ENCODE data around the gene CDH4. TPM values are rescaled to one million over a fixed set of nuclear protein-coding genes. Genes with fewer than 3 reads are reported as not detected.

The CDH4 gene
- total RNA-seq, 2 donors from 2014 or later = 0.29 to 0.45 TPM

- Mint-ChIP-seq H3K27ac (no peak overlapping the region), H3K9me3 (peaks cover 4% of the 10 kb centered on the region), H3K27me3 (no peaks in the 10 kb centered on the region), H3K4me3 (no peak overlapping the region), H3K36me3 (ENCODE audit: low read depth) (no peaks in the 10 kb centered on the region), H3K4me1 (no peaks in the 10 kb centered on the region)
- ATAC-seq (replicated peaks) = no peak
Measured at GRCh38 chr20:61372137-61373054, 120.3 kb downstream of the CDH4 start.

DNA sequence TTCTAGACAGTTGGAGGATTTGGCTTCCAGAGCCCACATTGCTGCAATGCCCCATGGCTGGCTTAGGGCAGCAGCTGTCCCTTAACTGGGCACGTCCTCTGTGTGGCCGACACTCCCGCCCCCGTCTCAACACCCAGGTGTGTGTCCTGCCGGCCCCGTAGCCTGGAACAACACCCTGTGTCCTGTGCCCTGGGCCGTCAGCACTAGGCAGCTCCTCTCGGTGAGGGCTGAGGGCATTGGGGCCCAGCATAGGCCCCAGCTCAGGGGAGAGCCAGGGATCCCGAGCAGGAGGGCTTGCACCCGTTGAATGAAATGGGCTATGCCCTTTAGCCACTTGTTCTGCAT lies 121.0 kb downstream of the CDH4 start:
- H3K4me3 Mint-ChIP-seq = no peak overlapping the region
- H3K36me3 Mint-ChIP-seq (ENCODE audit: low read depth) = no peaks in the 10 kb centered on the region
- no peak for ATAC-seq (replicated peaks)
- no peaks in the 10 kb centered on the region for H3K27me3 Mint-ChIP-seq
- H3K4me1 Mint-ChIP-seq = no peaks in the 10 kb centered on the region
- H3K27ac Mint-ChIP-seq = no peak overlapping the region
- H3K9me3 Mint-ChIP-seq = peaks cover 4% of the 10 kb centered on the region

GRCh38 chr20:61373956-61374545 lies 122.0 kb downstream of the CDH4 start:
- H3K9me3 Mint-ChIP-seq = peaks cover 4% of the 10 kb centered on the region
- ATAC-seq (replicated peaks) = no peak

DNA sequence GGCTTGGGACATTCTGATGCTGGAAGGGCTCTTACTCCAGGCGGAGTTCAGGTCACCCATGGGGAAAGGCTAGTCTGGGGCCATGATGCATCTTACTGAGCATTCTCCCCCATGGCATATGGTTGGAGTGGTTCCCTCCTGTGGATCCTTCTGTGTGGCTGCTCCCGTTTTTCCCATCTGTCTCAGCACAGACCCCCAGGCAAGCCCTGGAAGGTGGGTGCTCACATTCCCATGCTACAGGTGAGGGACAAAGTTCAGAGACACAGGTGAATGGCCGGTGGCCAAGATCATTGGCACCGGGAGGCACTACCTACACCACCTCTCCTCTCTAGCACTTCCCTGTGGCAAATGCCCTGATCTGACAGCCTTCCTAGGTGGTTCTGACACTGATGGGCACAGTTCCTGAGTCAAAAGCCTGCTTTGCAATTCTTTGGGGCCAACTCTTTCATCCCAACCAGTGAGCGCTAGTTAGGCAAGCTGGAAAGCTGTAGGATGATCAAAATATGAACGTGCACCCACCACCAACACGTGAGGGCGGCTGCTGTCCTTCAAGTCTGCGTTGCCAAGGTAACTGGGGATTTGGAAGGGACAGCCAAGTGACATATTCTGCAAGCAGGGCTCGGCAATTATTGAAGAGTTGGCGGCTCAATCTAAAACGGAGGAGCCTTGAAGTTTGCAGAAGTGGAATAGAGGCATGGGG lies 124.6 kb downstream of the CDH4 start:
- Mint-ChIP-seq H3K4me3 (no peak overlapping the region), H3K4me1 (no peaks in the 10 kb centered on the region), H3K27ac (no peak overlapping the region), H3K36me3 (ENCODE audit: low read depth) (no peaks in the 10 kb centered on the region), H3K9me3 (peaks cover 4% of the 10 kb centered on the region), H3K27me3 (no peaks in the 10 kb centered on the region)
- ATAC-seq (replicated peaks) = no peak

More at GRCh38 chr20:61373956-61374545, 122.0 kb downstream of the CDH4 start:
- H3K27me3 Mint-ChIP-seq = no peaks in the 10 kb centered on the region
- H3K4me3 Mint-ChIP-seq = no peak overlapping the region
- H3K4me1 Mint-ChIP-seq = no peaks in the 10 kb centered on the region
- H3K36me3 Mint-ChIP-seq (ENCODE audit: low read depth) = no peaks in the 10 kb centered on the region
- no peak overlapping the region for H3K27ac Mint-ChIP-seq

DNA sequence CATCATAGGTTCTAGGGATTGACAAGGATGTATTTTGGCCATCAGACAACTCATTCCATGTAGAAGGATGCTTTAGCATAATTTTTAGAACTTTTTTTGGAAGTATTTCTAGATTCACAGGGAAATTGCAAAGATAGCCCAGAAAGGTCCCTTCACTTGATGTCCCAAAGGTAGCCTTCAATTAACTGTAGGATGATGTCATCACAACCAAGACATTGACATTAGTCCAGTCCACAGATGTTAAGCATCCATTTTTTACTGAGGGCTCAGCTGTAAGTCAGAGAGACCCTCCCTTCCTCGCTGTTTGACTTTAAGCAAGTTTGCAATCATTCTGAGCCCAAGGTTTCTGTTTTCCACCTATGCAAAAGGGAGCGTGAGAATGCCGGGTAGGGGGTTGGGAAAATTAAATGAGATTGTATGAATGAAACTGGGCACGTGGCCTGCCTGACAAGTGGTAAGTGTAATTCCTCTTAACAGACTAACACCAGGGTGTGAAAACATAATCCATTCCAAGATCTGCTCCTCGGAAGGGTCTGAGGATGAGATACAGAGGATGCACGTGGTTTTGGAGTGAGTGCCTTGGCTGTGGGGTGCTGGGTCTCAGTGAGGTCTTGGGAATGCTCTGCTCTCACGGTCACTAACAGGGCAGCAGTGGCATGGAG lies 126.8 kb downstream of the CDH4 start:
- Mint-ChIP-seq H3K27me3 (no peaks in the 10 kb centered on the region), H3K27ac (no peak overlapping the region), H3K36me3 (ENCODE audit: low read depth) (no peaks in the 10 kb centered on the region), H3K4me1 (no peaks in the 10 kb centered on the region), H3K4me3 (no peak overlapping the region), H3K9me3 (peaks cover 3% of the 10 kb centered on the region)
- ATAC-seq (replicated peaks) = no peak

DNA sequence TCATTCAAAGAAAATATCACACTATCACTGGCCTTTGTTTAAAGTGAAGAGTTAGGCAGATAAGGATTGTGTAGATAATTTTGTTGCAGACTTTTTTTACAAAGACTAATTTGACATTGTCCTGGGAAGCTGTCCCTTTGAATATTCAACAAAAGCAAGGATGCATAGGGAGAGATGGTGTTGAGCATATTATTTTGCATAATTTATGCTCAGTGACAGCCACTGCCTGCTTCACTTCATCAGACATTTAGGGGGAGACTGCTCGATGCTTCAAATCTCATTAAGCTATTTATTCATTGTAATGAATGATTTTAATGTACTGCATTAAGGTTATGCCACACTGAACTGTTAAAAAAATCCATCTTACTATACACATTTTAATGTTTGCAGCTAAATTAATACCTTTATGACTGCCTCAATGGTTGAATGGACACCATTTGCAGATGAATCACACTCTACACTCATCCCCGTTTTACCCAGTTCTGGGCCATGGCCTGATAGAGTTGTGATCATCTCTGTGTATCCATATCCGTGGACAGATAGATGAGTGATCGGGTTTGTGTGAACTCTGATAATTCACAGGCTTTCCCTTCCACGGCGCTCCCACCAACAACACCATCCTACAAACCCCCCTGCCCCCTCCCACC lies 128.0 kb downstream of the CDH4 start:
- no peak for ATAC-seq (replicated peaks)
- H3K4me1 Mint-ChIP-seq = no peaks in the 10 kb centered on the region
- H3K4me3 Mint-ChIP-seq = no peak overlapping the region
- no peaks in the 10 kb centered on the region for H3K9me3 Mint-ChIP-seq
- H3K27ac Mint-ChIP-seq = no peak overlapping the region
- no peaks in the 10 kb centered on the region for H3K36me3 Mint-ChIP-seq (ENCODE audit: low read depth)
- no peaks in the 10 kb centered on the region for H3K27me3 Mint-ChIP-seq

- H3K4me1 Mint-ChIP-seq = no peaks in the 10 kb centered on the region
- H3K4me3 Mint-ChIP-seq = no peak overlapping the region
- H3K36me3 Mint-ChIP-seq (ENCODE audit: low read depth) = no peaks in the 10 kb centered on the region
- H3K27ac Mint-ChIP-seq = no peak overlapping the region
- no peak for ATAC-seq (replicated peaks)
- no peaks in the 10 kb centered on the region for H3K27me3 Mint-ChIP-seq
- H3K9me3 Mint-ChIP-seq = no peaks in the 10 kb centered on the region
Measured at GRCh38 chr20:61380545-61380915, 128.5 kb downstream of the CDH4 start.

DNA sequence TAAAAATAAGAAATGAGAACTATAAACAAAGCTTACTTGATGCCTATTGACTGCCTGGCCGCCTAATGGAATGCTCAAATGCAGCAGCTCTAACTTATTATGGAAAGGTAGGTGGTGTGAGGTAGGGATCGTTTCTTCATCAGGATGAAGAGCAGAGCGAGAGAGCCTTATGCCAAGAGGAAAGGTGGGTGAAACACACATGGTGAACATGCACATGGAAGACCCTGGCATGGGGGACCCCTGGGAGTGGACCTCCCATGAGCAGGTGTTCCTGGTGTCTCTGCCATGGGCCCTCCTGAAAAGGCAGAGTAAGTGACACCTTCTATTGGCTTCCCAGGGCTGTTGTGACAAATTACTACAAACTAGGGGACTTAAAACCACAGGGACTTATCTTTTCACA lies 130.1 kb downstream of the CDH4 start:
- H3K4me3 Mint-ChIP-seq = no peak overlapping the region
- no peak overlapping the region for H3K27ac Mint-ChIP-seq
- no peaks in the 10 kb centered on the region for H3K9me3 Mint-ChIP-seq
- ATAC-seq (replicated peaks) = no peak
- H3K36me3 Mint-ChIP-seq (ENCODE audit: low read depth) = no peaks in the 10 kb centered on the region
- H3K27me3 Mint-ChIP-seq = peaks cover 2% of the 10 kb centered on the region
- H3K4me1 Mint-ChIP-seq = no peaks in the 10 kb centered on the region

DNA sequence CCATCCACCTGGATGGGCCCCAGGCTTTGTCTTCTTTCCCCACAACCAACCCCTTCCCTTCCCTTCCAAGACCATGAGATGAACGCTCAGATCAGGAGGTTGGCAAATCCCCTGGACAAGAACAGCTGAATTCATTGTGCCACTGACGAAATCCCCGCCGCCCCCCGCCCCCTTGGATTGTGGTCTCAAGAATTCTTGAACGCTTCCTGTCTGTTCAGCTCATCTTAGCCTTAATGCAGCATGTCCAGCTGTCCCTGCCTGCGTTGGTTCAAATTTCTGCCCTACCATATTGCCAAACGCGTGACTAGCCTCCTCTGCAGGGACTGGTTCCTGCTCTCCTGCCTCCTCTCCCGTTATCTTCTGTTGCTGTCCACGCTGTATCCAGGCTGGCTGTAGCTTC lies 133.2 kb downstream of the CDH4 start:
- no peak for ATAC-seq (replicated peaks)
- Mint-ChIP-seq H3K27ac (no peak overlapping the region), H3K27me3 (peaks cover 5% of the 10 kb centered on the region), H3K4me1 (no peaks in the 10 kb centered on the region), H3K9me3 (no peaks in the 10 kb centered on the region), H3K4me3 (no peak overlapping the region), H3K36me3 (ENCODE audit: low read depth) (no peaks in the 10 kb centered on the region)

GRCh38 chr20:61385731-61386130 lies 133.7 kb downstream of the CDH4 start:
- peaks cover 5% of the 10 kb centered on the region for H3K27me3 Mint-ChIP-seq
- no peak for ATAC-seq (replicated peaks)
- H3K9me3 Mint-ChIP-seq = no peaks in the 10 kb centered on the region
- no peak overlapping the region for H3K4me3 Mint-ChIP-seq
- no peaks in the 10 kb centered on the region for H3K4me1 Mint-ChIP-seq
- H3K36me3 Mint-ChIP-seq (ENCODE audit: low read depth) = no peaks in the 10 kb centered on the region
- H3K27ac Mint-ChIP-seq = no peak overlapping the region

DNA sequence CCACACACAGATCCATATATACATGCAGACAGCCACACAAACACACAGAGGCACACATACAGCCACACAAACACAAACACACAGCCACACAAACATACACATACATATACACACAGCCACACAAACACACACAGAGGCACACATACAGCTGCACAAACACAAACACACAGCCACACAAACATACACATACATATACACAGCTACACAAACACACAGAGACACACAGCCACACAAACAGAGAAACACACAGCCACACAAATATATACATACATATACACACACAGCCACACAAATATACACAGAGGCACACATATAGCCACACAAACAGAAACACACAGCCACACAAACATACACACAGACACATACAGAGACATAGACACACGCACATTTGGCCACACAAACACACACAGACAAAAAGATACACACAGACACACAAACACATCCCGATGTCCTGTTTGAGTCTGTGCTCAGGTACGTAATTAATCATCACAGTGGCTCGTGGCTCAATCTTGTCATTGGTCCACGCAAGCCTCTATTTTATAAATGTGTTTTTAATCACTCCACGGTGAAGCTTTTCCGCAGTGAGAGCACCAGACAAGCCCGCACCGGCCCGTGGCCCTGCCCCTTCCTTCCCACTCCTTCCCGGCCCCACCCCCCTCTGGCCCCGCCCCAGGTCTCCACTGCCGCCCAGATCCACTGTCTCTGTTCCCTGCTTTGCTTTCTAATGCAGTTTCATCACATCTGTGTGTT lies 135.3 kb downstream of the CDH4 start:
- ATAC-seq (replicated peaks) = no peak
- Mint-ChIP-seq H3K9me3 (no peaks in the 10 kb centered on the region), H3K36me3 (ENCODE audit: low read depth) (no peaks in the 10 kb centered on the region), H3K27me3 (peaks cover 5% of the 10 kb centered on the region), H3K27ac (no peak overlapping the region), H3K4me3 (no peak overlapping the region), H3K4me1 (no peaks in the 10 kb centered on the region)

- no peak overlapping the region for H3K4me3 Mint-ChIP-seq
- H3K9me3 Mint-ChIP-seq = no peaks in the 10 kb centered on the region
- H3K27me3 Mint-ChIP-seq = peaks cover 5% of the 10 kb centered on the region
- no peak overlapping the region for H3K27ac Mint-ChIP-seq
- no peaks in the 10 kb centered on the region for H3K36me3 Mint-ChIP-seq (ENCODE audit: low read depth)
- no peaks in the 10 kb centered on the region for H3K4me1 Mint-ChIP-seq
- ATAC-seq (replicated peaks) = no peak
Measured at GRCh38 chr20:61387954-61388348, 135.9 kb downstream of the CDH4 start.

GRCh38 chr20:61389077-61389476 lies 137.0 kb downstream of the CDH4 start:
- Mint-ChIP-seq H3K27me3 (peaks cover 5% of the 10 kb centered on the region), H3K4me3 (no peak overlapping the region), H3K27ac (no peak overlapping the region), H3K36me3 (ENCODE audit: low read depth) (no peaks in the 10 kb centered on the region), H3K9me3 (no peaks in the 10 kb centered on the region), H3K4me1 (no peaks in the 10 kb centered on the region)
- no peak for ATAC-seq (replicated peaks)

GRCh38 chr20:61391185-61391584 lies 139.1 kb downstream of the CDH4 start:
- Mint-ChIP-seq H3K27ac (no peak overlapping the region), H3K4me1 (no peaks in the 10 kb centered on the region), H3K9me3 (no peaks in the 10 kb centered on the region), H3K27me3 (peaks cover 5% of the 10 kb centered on the region), H3K36me3 (ENCODE audit: low read depth) (no peaks in the 10 kb centered on the region), H3K4me3 (no peak overlapping the region)
- ATAC-seq (replicated peaks) = no peak
